SK-N-MC (cell line): ENCODE measurements around the gene GNA15.

Source experiments
- EZH2 ChIP-seq: fragments of 200-600 bp; sonication (generic); IDR thresholded peaks from one replicate; pipeline ENCODE4 v1.6.1; 2017; ENCODE audit warnings: antibody characterized with exemption
- FOXP2 ChIP-seq: optimal IDR thresholded peaks from 2 replicates; pipeline ENCODE3; 2011; ENCODE audit warnings: mild to moderate bottlenecking, moderate library complexity; ENCODE audit not compliant: insufficient read depth; ENCODE audit errors: extremely low read length, control extremely low read depth
- POLR2AphosphoS5 ChIP-seq: IDR thresholded peaks from 2 replicates; pipeline ENCODE4 v1.6.1; 2012; ENCODE audit warnings: mild to moderate bottlenecking, low read depth, low read length, borderline replicate concordance

GRCh38 chr19:3094601-3095440, 41.0 kb upstream of the GNA15 start:
- TF ChIP-seq POLR2AphosphoS5 (no peak), EZH2 (no peak), FOXP2 (peak; percentile 14)
